Endodermal cell (in vitro differentiated cells): ENCODE results near the gene SMARCA4. TPM values are rescaled to one million over a fixed set of nuclear protein-coding genes. Genes with fewer than 3 reads are reported as not detected.

Source experiments
- DNase-seq: peaks from one replicate; pipeline ENCODE4 v3.0.0-alpha.2; 2017
- H3K27ac ChIP-seq: 2 replicates; pipeline ENCODE4 v1.5.1; 2013; ENCODE audit warnings: mild to moderate bottlenecking, low read depth, low read length, moderate library complexity
- H3K27me3 ChIP-seq: 2 replicates; pipeline ENCODE4 v1.6.1; 2013; ENCODE audit warnings: mild to moderate bottlenecking, low read length, moderate library complexity; ENCODE audit not compliant: insufficient read depth, control insufficient read depth, poor library complexity, severe bottlenecking
- H3K36me3 ChIP-seq: 2 replicates; pipeline ENCODE4 v1.7.0; 2013; ENCODE audit warnings: mild to moderate bottlenecking, low read length, moderate library complexity; ENCODE audit not compliant: control insufficient read depth, insufficient read depth
- H3K4me1 ChIP-seq: one replicate; pipeline ENCODE4 v1.7.0; 2013; ENCODE audit warnings: low read length; ENCODE audit not compliant: control insufficient read depth, insufficient read depth
- H3K4me3 ChIP-seq: 2 replicates; pipeline ENCODE4 v1.5.1; 2013; ENCODE audit warnings: mild to moderate bottlenecking, low read length, moderate library complexity
- H3K9ac ChIP-seq: 2 replicates; pipeline ENCODE4 v1.6.1; 2013; ENCODE audit warnings: mild to moderate bottlenecking, low read length, moderate library complexity; ENCODE audit not compliant: poor library complexity, severe bottlenecking; ENCODE audit errors: extremely low read depth
- H3K9me3 ChIP-seq: 2 replicates; pipeline ENCODE4 v1.6.1; 2013; ENCODE audit warnings: mild to moderate bottlenecking, low read length, moderate library complexity; ENCODE audit not compliant: control insufficient read depth
- H3K27ac Mint-ChIP-seq: 2 replicates; pipeline ENCODE4 v1.8.0; 2020; ENCODE audit warnings: mixed read lengths
- H3K27me3 Mint-ChIP-seq: 2 replicates; pipeline ENCODE4 v1.8.0; 2021; ENCODE audit warnings: mild to moderate bottlenecking, mixed read lengths; ENCODE audit not compliant: insufficient read depth
- H3K36me3 Mint-ChIP-seq: 2 replicates; pipeline ENCODE4 v1.8.0; 2020; ENCODE audit warnings: low read depth, mixed read lengths
- H3K4me1 Mint-ChIP-seq: 2 replicates; pipeline ENCODE4 v1.8.0; 2020; ENCODE audit warnings: mixed read lengths
- H3K4me3 Mint-ChIP-seq: 2 replicates; pipeline ENCODE4 v1.8.0; 2020; ENCODE audit warnings: mild to moderate bottlenecking, moderate library complexity, mixed read lengths
- H3K9me3 Mint-ChIP-seq: 2 replicates; pipeline ENCODE4 v1.8.0; 2020; ENCODE audit warnings: mild to moderate bottlenecking, mixed read lengths
- WGBS, 2 experiments: methylation state at CpG; one replicate each; pipeline versions ENCODE4 v1.1.5 to v1.1.7; 2013; ENCODE audit warnings: missing lambda C conversion rate in 2 of 2, mixed read lengths in 1 of 2; ENCODE audit not compliant: insufficient coverage in 1 of 2, insufficient read length in 1 of 2; 5-methylcytosine and 5-hydroxymethylcytosine counted together
- long read RNA-seq, 4 experiments: library from polyadenylated mRNA in 2 of 4; library from RNA in 1 of 4; library from capped mRNA in 1 of 4; stranded (forward) in 3 of 4; unstranded in 1 of 4; transcript quantifications; one replicate each; pipeline ENCODE4 v2.0.0, GENCODE V29; 2020 to 2021; ENCODE audit warnings: inconsistent platforms in 1 of 4
- polyA plus RNA-seq, 2 experiments: library from polyadenylated mRNA; stranded (reverse); fragments of 50-300 nt; gene quantifications; one replicate each; pipeline ENCODE4 v1.2.3, GENCODE V29; 2013
- total RNA-seq, 2 donors: library from RNA; stranded (reverse); fragmentation: NEBNext Ultra II Directional in 1 of 2; extraction: Animal tissue kit (Norgen Biotek cat#: 25700) in 1 of 2; gene quantifications; 2 replicates in 1 of 2; 3 replicates in 1 of 2; pipeline ENCODE4 v1.2.1, GENCODE V29; 2021
- TF ChIP-seq, protein P1 (sequence below): fragments of 200-600 bp; sonication (generic); conservative IDR thresholded peaks from 2 replicates; pipeline ENCODE4 v1.5.0; 2021; ENCODE audit warnings: antibody characterized with exemption, mild to moderate bottlenecking

SMARCA4 gene
- 100 to 1,000 TPM; 290 to 292 TPM for total RNA-seq
- 278 TPM for polyA plus RNA-seq (2013, experiment 1 of 2)
- polyA plus RNA-seq (2013, experiment 2 of 2), result 266 TPM
- long read RNA-seq, experiment 1, partial matches to known transcripts, result 46 of 56 reads
- long read RNA-seq, experiment 1, other reads (novel, unspliced or antisense), result 10 of 56 reads
- long read RNA-seq, experiment 2, full-length matches to known transcripts, result 179 of 416 reads
- long read RNA-seq, experiment 2, partial matches to known transcripts, result 135 of 416 reads
- long read RNA-seq, experiment 2, other reads (novel, unspliced or antisense), result 102 of 416 reads
- long read RNA-seq, experiment 3, full-length matches to known transcripts, result 17 of 541 reads
- long read RNA-seq, experiment 3, partial matches to known transcripts, result 472 of 541 reads
- long read RNA-seq, experiment 3, other reads (novel, unspliced or antisense), result 52 of 541 reads
- long read RNA-seq, experiment 4, partial matches to known transcripts, result 4 of 5 reads
- long read RNA-seq, experiment 4, other reads (novel, unspliced or antisense), result 1 of 5 reads

DNA sequence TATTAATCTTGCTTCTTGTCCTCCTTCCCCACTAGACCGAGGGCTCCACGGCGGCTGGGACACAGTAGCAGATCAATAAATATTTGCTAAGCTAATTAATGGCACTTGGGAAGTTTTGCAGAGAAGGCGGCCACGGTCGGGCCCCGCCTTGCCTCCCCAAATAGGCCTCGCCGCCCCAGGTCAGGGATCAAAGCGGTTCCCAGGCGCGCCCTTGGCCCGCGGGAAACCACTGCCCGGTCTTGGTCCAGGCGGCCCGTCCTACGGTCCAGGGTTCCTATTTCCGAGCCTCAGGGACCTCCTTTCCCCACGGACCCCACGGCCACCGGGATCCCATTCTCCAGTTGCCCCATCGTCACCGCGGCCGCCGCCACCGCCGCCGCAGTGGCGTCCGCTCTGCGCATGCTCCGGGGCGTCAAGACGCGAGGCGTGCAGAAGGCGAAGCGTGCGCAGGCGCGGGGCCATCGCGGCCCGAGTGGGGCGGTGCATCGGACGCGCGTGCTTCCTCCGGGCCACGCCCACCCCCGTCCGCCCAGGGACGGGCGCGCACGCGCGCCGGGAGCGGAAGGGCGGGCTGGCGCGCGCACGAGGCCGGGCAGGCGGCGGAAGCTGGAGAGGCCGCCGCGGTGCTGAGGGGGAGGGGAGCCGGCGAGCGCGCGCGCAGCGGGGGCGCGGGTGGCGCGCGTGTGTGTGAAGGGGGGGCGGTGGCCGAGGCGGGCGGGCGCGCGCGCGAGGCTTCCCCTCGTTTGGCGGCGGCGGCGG is at the start of gene SMARCA4:
Gene SMARCA4 (plus strand): TSS at position 717 of the 759 bp plus-strand sequence. CDS start 23,122 bp downstream, outside the sequence.
- H3K4me3 ChIP-seq, result peak within 1 kb of the TSS; percentile 99
- Mint-ChIP-seq H3K9me3 (no peaks in the 10 kb centered on the region), H3K27me3 (no peaks in the 10 kb centered on the region), H3K36me3 (peaks cover 12% of the 10 kb centered on the region), H3K4me3 (peak within 1 kb of the TSS; percentile 96), H3K27ac (peak within 1 kb of the TSS; percentile 97), H3K4me1 (peaks cover 10% of the 10 kb centered on the region)
- H3K36me3 ChIP-seq, result peaks cover 9% of the 10 kb centered on the region
- peak; percentile 98 for DNase-seq
- peak within 1 kb of the TSS; percentile 96 for H3K27ac ChIP-seq
- TF ChIP-seq, protein P1, sequence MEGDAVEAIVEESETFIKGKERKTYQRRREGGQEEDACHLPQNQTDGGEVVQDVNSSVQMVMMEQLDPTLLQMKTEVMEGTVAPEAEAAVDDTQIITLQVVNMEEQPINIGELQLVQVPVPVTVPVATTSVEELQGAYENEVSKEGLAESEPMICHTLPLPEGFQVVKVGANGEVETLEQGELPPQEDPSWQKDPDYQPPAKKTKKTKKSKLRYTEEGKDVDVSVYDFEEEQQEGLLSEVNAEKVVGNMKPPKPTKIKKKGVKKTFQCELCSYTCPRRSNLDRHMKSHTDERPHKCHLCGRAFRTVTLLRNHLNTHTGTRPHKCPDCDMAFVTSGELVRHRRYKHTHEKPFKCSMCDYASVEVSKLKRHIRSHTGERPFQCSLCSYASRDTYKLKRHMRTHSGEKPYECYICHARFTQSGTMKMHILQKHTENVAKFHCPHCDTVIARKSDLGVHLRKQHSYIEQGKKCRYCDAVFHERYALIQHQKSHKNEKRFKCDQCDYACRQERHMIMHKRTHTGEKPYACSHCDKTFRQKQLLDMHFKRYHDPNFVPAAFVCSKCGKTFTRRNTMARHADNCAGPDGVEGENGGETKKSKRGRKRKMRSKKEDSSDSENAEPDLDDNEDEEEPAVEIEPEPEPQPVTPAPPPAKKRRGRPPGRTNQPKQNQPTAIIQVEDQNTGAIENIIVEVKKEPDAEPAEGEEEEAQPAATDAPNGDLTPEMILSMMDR, result no peak
- no peaks in the 10 kb centered on the region for H3K4me1 ChIP-seq
- H3K9me3 ChIP-seq, result no peaks in the 10 kb centered on the region
- H3K27me3 ChIP-seq, result no peaks in the 10 kb centered on the region
- H3K9ac ChIP-seq, result peak within 1 kb of the TSS; percentile 94
- 1 to 3% methylated on average over 6 to 90 of the region's 100 CpGs for WGBS, 2 experiments

- no peak overlapping the region for H3K9ac ChIP-seq
- H3K4me3 Mint-ChIP-seq, result no peak overlapping the region
- no peaks in the 10 kb centered on the region for H3K27me3 ChIP-seq
- no peaks in the 10 kb centered on the region for H3K4me1 ChIP-seq
- TF ChIP-seq, protein P1, result no peak
- no peaks in the 10 kb centered on the region for H3K9me3 Mint-ChIP-seq
- peaks cover 53% of the 10 kb centered on the region for H3K36me3 ChIP-seq
- no peak overlapping the region for H3K27ac ChIP-seq
- peak overlapping the region; percentile 7 for H3K27ac Mint-ChIP-seq
- no peaks in the 10 kb centered on the region for H3K4me1 Mint-ChIP-seq
- H3K9me3 ChIP-seq, result no peaks in the 10 kb centered on the region
- no peak for DNase-seq
- WGBS, 2 experiments, result 93 to 95% methylated on average over 24 to 31 of the region's 31 CpGs
- H3K27me3 Mint-ChIP-seq, result no peaks in the 10 kb centered on the region
- H3K36me3 Mint-ChIP-seq, result peaks cover 45% of the 10 kb centered on the region
- H3K4me3 ChIP-seq, result no peak overlapping the region
Observed at GRCh38 chr19:10911579-10912363, 49.1 kb upstream of the SMARCA4 start.

DNA sequence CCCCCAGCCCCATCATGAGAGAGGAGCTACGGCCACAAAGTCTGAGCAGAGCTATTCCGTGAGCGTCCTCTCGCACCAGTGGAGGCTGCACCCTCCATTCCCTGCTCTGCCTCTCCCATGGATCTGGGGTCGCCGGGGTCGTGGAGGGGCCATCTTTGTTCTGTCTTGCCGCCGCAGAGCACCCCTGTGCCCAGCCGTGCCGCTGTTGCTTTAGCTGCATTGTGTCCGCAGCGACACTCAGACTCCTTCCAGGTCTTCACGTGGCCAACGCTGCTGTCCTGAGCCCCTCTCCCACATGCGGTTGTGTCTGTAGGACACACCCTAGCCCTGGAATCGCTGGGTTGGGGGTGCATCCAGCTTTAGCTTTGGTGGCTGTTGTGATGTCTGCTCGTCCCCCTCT is 48.2 kb upstream of the SMARCA4 start:
- H3K4me1 Mint-ChIP-seq, result no peaks in the 10 kb centered on the region
- H3K9me3 Mint-ChIP-seq, result no peaks in the 10 kb centered on the region
- no peaks in the 10 kb centered on the region for H3K9me3 ChIP-seq
- peaks cover 43% of the 10 kb centered on the region for H3K36me3 Mint-ChIP-seq
- H3K4me3 Mint-ChIP-seq, result no peak overlapping the region
- H3K4me1 ChIP-seq, result no peaks in the 10 kb centered on the region
- H3K4me3 ChIP-seq, result no peak overlapping the region
- no peak overlapping the region for H3K27ac Mint-ChIP-seq
- no peaks in the 10 kb centered on the region for H3K27me3 ChIP-seq
- H3K27ac ChIP-seq, result no peak overlapping the region
- H3K27me3 Mint-ChIP-seq, result no peaks in the 10 kb centered on the region
- H3K36me3 ChIP-seq, result peaks cover 48% of the 10 kb centered on the region
- TF ChIP-seq, protein P1, result no peak
- no peak overlapping the region for H3K9ac ChIP-seq
- 94 to 97% methylated on average over 17 to 18 of the region's 18 CpGs for WGBS, 2 experiments
- no peak for DNase-seq
